Neural cell (in vitro differentiated cells): ENCODE measurements around the gene ALDH5A1.

Experiments
- MXI1 ChIP-seq: fragments of 450-650 bp; conservative IDR thresholded peaks from 2 replicates; pipeline ENCODE4 v1.6.1; 2014; ENCODE audit warnings: antibody characterized with exemption, mild to moderate bottlenecking; ENCODE audit not compliant: poor library complexity, severe bottlenecking
- SMC3 ChIP-seq: fragments of 450-650 bp; conservative IDR thresholded peaks from 2 replicates; pipeline ENCODE4 v1.6.1; 2014; ENCODE audit warnings: antibody characterized with exemption, mild to moderate bottlenecking, moderate library complexity; ENCODE audit not compliant: poor library complexity
- TF ChIP-seq, protein P1 (sequence below): fragments of 450-650 bp; IDR thresholded peaks from 2 replicates; pipeline ENCODE4 v1.5.1; 2014; ENCODE audit warnings: antibody characterized with exemption, mild to moderate bottlenecking, moderate library complexity; ENCODE audit not compliant: poor library complexity, severe bottlenecking

DNA sequence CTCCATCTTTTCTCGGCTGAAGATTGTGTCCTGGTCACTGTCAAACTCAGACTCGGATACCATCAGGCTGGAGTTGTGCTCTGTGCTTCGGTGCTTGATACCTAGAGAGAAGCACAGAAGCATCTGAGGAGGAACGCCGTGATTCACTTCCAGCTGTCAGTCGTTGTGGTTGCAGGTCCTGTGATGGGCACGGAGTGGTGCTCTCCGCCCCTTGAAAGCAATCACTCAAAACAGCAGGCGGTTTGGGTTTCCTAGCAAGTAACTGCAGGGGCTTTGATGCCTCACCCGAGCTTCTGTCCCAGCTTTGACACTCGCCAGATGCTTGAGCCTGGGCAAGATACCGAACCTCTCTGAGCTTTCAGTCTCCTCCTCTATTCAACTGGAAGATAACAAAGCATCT, 52.5 kb downstream of the ALDH5A1 start:
- TF ChIP-seq SMC3 = no peak
- TF ChIP-seq, protein P1, sequence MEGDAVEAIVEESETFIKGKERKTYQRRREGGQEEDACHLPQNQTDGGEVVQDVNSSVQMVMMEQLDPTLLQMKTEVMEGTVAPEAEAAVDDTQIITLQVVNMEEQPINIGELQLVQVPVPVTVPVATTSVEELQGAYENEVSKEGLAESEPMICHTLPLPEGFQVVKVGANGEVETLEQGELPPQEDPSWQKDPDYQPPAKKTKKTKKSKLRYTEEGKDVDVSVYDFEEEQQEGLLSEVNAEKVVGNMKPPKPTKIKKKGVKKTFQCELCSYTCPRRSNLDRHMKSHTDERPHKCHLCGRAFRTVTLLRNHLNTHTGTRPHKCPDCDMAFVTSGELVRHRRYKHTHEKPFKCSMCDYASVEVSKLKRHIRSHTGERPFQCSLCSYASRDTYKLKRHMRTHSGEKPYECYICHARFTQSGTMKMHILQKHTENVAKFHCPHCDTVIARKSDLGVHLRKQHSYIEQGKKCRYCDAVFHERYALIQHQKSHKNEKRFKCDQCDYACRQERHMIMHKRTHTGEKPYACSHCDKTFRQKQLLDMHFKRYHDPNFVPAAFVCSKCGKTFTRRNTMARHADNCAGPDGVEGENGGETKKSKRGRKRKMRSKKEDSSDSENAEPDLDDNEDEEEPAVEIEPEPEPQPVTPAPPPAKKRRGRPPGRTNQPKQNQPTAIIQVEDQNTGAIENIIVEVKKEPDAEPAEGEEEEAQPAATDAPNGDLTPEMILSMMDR = peak; percentile 32
- TF ChIP-seq MXI1 = no peak
